ENCODE results near the gene PROSER3. TPM values are rescaled to one million over a fixed set of nuclear protein-coding genes. Genes with fewer than 3 reads are reported as not detected.

PROSER3 gene
- total and polyA plus RNA-seq, 2 of the 13 experiments (the other 11 are each of a cell fraction or from before 2014, with no cell fraction given), result 5.1 to 5.7 TPM

DNA sequence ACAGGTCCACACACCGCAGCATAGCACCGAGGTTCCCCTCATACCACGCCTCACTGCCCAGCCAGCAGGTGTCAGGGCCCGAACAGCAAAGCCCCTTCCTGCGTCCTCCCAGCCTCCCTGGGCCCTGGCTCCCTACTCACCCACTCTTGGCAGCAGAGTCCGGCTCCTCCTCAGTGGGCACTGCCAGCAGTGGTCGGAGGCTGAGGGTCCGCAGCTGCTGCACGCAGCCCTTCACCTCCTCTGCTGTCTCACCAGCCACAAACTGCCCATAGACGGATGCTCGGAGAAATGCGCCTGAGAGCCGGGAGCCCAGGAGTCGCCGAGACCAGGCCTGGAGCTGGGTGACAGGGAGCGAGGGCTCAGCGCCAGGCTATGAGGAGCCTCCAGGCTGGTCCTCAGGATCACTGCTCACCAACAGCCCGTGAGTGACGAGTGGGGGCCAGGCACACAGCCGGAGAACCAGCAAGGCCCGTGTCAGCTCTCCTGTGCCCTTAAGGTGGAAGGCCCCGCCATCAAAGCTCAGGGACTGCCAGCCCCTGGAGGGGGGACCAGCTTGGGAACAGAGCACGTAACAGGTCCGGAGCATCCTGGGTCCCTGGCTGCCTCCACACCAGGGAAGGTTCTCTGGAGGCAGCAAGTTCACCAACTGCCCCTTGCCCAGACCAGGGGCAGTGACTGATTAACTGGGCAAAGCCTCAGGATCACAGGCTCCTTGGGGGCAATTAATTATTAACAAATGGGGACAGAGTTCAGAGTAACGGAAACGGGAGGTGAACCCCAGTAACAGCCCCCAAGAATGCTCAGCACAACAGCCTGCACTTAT, 54.5 kb downstream of the PROSER3 start, which contains the start of gene PRODH2:
PRODH2 (minus strand) TSS at position 626 of the 823 bp plus-strand sequence; CDS start at position 586, 40 bp downstream.
- no peaks in the 10 kb centered on the region for H4K20me1 ChIP-seq (ENCODE audit: insufficient read depth, low read length)
- POLR2A ChIA-PET, result interaction anchor here (0.7 to 2.3 kb wide), 11 partner anchors 9 to 151 kb away, joined by 3 to 14 read pairs (median 4); partner anchors contain the start of genes LIN37, PSENEN and U2AF1L4
- BruUV-seq (replicated peaks), result no TSS peak
- DNase-seq (ENCODE audit: low spot score) (peak; percentile 87), FAIRE-seq (peak; percentile 95), ATAC-seq (peak; percentile 92)
- CTCF ChIA-PET (ENCODE audit: low intra/inter-chr PET ratio, low total read pairs), result no interaction called here
- H3K9me3 ChIP-seq (ENCODE audit: low read length), result no peaks in the 10 kb centered on the region
- 0% methylated on average over 7 of the region's 26 CpGs for WGBS (ENCODE audit: low lambda C conversion rate)
- H3K27ac ChIP-seq (ENCODE audit: extremely low read length, insufficient read depth, low read length), result peak within 1 kb of the TSS; percentile 79
- H3K4me2 ChIP-seq (ENCODE audit: low read depth, low read length), result peak within 1 kb of the TSS; percentile 92
- no peaks in the 10 kb centered on the region; a peak in 1 of 5 replicates for H3K27me3 ChIP-seq (ENCODE audit: control insufficient read depth in 1 of 2, insufficient read depth in 2 of 2, low read length in 2 of 2)
- peaks cover 0 to 5% of the 10 kb centered on the region in 2 experiments; a peak in 2 of 5 replicates for H3K36me3 ChIP-seq (replicated peaks in 1 of 2; ENCODE audit: control insufficient read depth in 1 of 2, insufficient read depth in 2 of 2, low read length in 2 of 2)
- in situ Hi-C loops (cut with HindIII; ENCODE audit: extremely low pct_ligation_motif_present, low pct_unique_long_range_greater_than_20kb) (loop anchor here (10.0 kb wide), 1 partner anchor 118 kb away; no protein-coding TSS in a partner anchor), intact Hi-C loops (cut with micrococcal nuclease; ENCODE audit: unreplicated experiment) (loop anchor here (1.0 to 10.0 kb wide), 4 partner anchors 35 to 119 kb away; partner anchors contain the start of gene ARHGAP33)
- peaks cover 17% of the 10 kb centered on the region for H3K79me2 ChIP-seq (ENCODE audit: insufficient read depth, low read length)
- H3K4me3 ChIP-seq (replicated peaks in 1 of 3; ENCODE audit: insufficient read depth in 1 of 3, low read depth in 2 of 3, low read length in 3 of 3), result peak within 1 kb of the TSS; percentile 86 to 98 (median 91)
- peak within 1 kb of the TSS; percentile 79 for H3K9ac ChIP-seq (ENCODE audit: insufficient read depth, low read depth, low read length)
- no peak within 1 kb of the TSS for H2AFZ ChIP-seq (ENCODE audit: low read length)
- H3K4me1 ChIP-seq (ENCODE audit: insufficient read depth, low read length), result peaks cover 45% of the 10 kb centered on the region
- peak; percentile 14; the same call in 1 of the 2 replicates for TF ChIP-seq REL (CRISPR knock-in tag; conservative IDR thresholded peaks at IDR 0.05)
- peak; percentile 63; the same call in 1 of the 2 replicates for TF ChIP-seq ZFX (CRISPR knock-in tag; IDR thresholded peaks at IDR 0.05; ENCODE audit: low read depth)
- TF ChIP-seq, protein P1, sequence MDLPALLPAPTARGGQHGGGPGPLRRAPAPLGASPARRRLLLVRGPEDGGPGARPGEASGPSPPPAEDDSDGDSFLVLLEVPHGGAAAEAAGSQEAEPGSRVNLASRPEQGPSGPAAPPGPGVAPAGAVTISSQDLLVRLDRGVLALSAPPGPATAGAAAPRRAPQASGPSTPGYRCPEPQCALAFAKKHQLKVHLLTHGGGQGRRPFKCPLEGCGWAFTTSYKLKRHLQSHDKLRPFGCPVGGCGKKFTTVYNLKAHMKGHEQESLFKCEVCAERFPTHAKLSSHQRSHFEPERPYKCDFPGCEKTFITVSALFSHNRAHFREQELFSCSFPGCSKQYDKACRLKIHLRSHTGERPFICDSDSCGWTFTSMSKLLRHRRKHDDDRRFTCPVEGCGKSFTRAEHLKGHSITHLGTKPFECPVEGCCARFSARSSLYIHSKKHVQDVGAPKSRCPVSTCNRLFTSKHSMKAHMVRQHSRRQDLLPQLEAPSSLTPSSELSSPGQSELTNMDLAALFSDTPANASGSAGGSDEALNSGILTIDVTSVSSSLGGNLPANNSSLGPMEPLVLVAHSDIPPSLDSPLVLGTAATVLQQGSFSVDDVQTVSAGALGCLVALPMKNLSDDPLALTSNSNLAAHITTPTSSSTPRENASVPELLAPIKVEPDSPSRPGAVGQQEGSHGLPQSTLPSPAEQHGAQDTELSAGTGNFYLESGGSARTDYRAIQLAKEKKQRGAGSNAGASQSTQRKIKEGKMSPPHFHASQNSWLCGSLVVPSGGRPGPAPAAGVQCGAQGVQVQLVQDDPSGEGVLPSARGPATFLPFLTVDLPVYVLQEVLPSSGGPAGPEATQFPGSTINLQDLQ (CRISPR knock-in tag; IDR thresholded peaks at IDR 0.05), result 0 out of 2 replicates have a peak, but pooled peaks have one; percentile 46
- TF ChIP-seq, protein P2, sequence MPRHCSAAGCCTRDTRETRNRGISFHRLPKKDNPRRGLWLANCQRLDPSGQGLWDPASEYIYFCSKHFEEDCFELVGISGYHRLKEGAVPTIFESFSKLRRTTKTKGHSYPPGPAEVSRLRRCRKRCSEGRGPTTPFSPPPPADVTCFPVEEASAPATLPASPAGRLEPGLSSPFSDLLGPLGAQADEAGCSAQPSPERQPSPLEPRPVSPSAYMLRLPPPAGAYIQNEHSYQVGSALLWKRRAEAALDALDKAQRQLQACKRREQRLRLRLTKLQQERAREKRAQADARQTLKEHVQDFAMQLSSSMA (CRISPR knock-in tag; IDR thresholded peaks at IDR 0.05), result peak; percentile 44
- TF ChIP-seq SP140L (CRISPR knock-in tag; IDR thresholded peaks at IDR 0.05; ENCODE audit: borderline replicate concordance), result 0 out of 2 replicates have a peak, but pooled peaks have one; percentile 66
- TF ChIP-seq DNMT3B (CRISPR knock-in tag; conservative IDR thresholded peaks at IDR 0.05), result 0 out of 2 replicates have a peak, but pooled peaks have one; percentile 27
- no peak for TF ChIP-seq ZNF878 (CRISPR knock-in tag; IDR thresholded peaks at IDR 0.05)
- TF ChIP-seq SATB2 (CRISPR knock-in tag; IDR thresholded peaks at IDR 0.05), result 0 out of 2 replicates have a peak, but pooled peaks have one; percentile 26
- 0 out of 2 replicates have a peak, but pooled peaks have one; percentile 40 for TF ChIP-seq ZNF670 (CRISPR knock-in tag; IDR thresholded peaks at IDR 0.05; ENCODE audit: borderline replicate concordance)
- peak; percentile 84 for TF ChIP-seq ISL2 (CRISPR knock-in tag; IDR thresholded peaks at IDR 0.05)
- peak; percentile 74; the same call in 1 of the 2 replicates for TF ChIP-seq HES4 (CRISPR knock-in tag; IDR thresholded peaks at IDR 0.05; ENCODE audit: borderline replicate concordance)
- TF ChIP-seq MIXL1 (CRISPR knock-in tag; IDR thresholded peaks at IDR 0.05), result peak; percentile 96
- no peak for TF ChIP-seq BRCA1 (CRISPR knock-in tag; IDR thresholded peaks at IDR 0.05)
- 0 out of 2 replicates have a peak, but pooled peaks have one; percentile 22 for TF ChIP-seq ARHGAP35 (CRISPR knock-in tag; IDR thresholded peaks at IDR 0.05; ENCODE audit: borderline replicate concordance)
- TF ChIP-seq SP4 (CRISPR knock-in tag; IDR thresholded peaks at IDR 0.05), result 0 out of 2 replicates have a peak, but pooled peaks have one; percentile 43
- TF ChIP-seq, protein P3, sequence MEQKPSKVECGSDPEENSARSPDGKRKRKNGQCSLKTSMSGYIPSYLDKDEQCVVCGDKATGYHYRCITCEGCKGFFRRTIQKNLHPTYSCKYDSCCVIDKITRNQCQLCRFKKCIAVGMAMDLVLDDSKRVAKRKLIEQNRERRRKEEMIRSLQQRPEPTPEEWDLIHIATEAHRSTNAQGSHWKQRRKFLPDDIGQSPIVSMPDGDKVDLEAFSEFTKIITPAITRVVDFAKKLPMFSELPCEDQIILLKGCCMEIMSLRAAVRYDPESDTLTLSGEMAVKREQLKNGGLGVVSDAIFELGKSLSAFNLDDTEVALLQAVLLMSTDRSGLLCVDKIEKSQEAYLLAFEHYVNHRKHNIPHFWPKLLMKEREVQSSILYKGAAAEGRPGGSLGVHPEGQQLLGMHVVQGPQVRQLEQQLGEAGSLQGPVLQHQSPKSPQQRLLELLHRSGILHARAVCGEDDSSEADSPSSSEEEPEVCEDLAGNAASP (CRISPR knock-in tag; IDR thresholded peaks at IDR 0.05; ENCODE audit: borderline replicate concordance), result peak; percentile 51; the same call in 1 of the 2 replicates
- TF ChIP-seq FOSL2 (CRISPR knock-in tag; IDR thresholded peaks at IDR 0.05), result 0 out of 2 replicates have a peak, but pooled peaks have one; percentile 13

Data from HepG2 (cell line).